Measurements from ENCODE around the gene TENM3.

DNA sequence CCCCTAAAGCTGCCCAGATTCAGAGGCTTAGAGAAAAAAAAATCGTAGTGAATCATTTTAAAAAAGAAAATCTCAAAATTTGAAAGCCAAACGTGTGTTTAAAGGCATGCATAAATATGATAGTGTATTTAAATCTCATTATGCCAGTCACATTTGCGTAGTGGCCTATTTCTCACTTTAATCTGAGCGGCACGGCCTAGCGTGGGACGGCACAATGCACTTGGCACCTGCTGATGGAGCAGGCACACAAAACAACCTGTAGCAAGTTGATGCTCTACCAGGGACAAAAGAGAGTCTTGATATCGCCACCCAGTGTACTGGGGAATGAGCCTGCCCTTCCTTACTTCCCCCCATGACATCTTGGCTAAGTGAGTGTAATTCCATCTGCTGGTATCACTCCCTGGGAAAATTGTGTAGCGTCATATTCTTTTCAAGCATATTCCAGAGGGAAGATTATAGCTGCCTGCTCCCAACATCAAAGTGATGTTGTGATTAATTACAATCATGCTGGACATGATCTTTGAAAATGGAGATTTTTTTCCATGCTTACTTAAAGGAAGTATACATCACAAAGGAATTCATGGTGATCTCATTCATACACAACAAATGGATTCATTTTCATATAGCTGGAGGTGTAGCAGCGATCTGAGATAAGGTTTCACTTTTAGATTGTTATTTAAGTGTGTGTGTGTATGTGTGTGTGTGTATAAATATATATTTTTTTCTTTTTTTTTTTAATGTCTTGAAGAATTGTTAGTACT lies 535.2 kb downstream of the TENM3 start:
- TF ChIP-seq, protein P1, sequence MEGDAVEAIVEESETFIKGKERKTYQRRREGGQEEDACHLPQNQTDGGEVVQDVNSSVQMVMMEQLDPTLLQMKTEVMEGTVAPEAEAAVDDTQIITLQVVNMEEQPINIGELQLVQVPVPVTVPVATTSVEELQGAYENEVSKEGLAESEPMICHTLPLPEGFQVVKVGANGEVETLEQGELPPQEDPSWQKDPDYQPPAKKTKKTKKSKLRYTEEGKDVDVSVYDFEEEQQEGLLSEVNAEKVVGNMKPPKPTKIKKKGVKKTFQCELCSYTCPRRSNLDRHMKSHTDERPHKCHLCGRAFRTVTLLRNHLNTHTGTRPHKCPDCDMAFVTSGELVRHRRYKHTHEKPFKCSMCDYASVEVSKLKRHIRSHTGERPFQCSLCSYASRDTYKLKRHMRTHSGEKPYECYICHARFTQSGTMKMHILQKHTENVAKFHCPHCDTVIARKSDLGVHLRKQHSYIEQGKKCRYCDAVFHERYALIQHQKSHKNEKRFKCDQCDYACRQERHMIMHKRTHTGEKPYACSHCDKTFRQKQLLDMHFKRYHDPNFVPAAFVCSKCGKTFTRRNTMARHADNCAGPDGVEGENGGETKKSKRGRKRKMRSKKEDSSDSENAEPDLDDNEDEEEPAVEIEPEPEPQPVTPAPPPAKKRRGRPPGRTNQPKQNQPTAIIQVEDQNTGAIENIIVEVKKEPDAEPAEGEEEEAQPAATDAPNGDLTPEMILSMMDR (conservative IDR thresholded peaks at IDR 0.05; ENCODE audit: low read length): no peak
- no peak for TF ChIP-seq EZH2phosphoT487 (IDR thresholded peaks at IDR 0.05; ENCODE audit: borderline replicate concordance, low read depth, low read length)

All from OCI-LY7 (cell line).